PC-3 (cell line): ENCODE results near the gene GLT6D1.

Source experiments
- CTCF ChIP-seq: fragments of 300-600 bp; sonication (generic); conservative IDR thresholded peaks from 2 replicates; pipeline ENCODE4 v1.5.1; 2017; ENCODE audit warnings: antibody characterized with exemption, low read depth, mild to moderate bottlenecking, low read length
- EZH2 ChIP-seq: fragments of 300-600 bp; sonication (generic); IDR thresholded peaks from one replicate; pipeline ENCODE4 v1.6.1; 2017; ENCODE audit warnings: antibody characterized with exemption, mild to moderate bottlenecking, low read length; ENCODE audit not compliant: unreplicated experiment
- EZH2phosphoT487 ChIP-seq: fragments of 300-600 bp; sonication (generic); IDR thresholded peaks from 2 replicates; pipeline ENCODE4 v1.6.1; 2018; ENCODE audit warnings: mild to moderate bottlenecking, antibody characterized with exemption, low read length, borderline replicate concordance

GRCh38 chr9:135660407-135660806, 21.1 kb upstream of the GLT6D1 start:
- TF ChIP-seq CTCF (no peak), EZH2 (no peak), EZH2phosphoT487 (no peak)
